Measurements from ENCODE around the gene ERC1. TPM values are rescaled to one million over a fixed set of nuclear protein-coding genes. Genes with fewer than 3 reads are reported as not detected.

Gene ERC1
- total and polyA plus RNA-seq, 2 of the 4 experiments (the other 2 are of a cell fraction): 11.6 to 25.6 TPM

DNA sequence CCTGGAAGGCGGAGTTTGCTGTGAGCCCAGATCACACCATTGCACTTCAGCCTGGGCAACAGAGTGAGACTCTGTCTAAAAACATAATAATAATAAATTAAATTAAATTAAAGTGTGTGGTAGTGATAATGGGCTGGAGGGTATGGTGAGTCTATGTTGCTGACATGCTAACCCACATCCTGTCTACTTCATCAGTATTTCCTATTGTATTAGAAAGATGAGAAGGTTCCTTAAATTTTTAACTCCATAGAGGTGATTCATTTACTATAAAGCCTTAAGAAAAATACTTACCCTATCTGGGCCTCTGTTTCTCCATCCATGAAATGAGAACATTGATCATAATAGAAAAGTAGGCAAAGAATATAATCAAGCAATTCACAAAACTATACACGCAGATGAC, 322.9 kb downstream of the ERC1 start:
- Histone ChIP-seq H3K9me1 (ENCODE audit: insufficient read depth, low read length) (no peaks in the 10 kb centered on the region), H3K14ac (replicated peaks; ENCODE audit: low read depth, low read length) (no peak overlapping the region), H3K4me1 (ENCODE audit: control insufficient read depth, insufficient read depth, low read length) (peaks cover 4% of the 10 kb centered on the region), H2AK5ac (ENCODE audit: low read depth, low read length) (no peak overlapping the region), H2AFZ (replicated peaks; ENCODE audit: low read length, poor library complexity) (no peak overlapping the region), H3K18ac (ENCODE audit: low read depth, low read length) (no peak overlapping the region), H2BK120ac (ENCODE audit: low read depth, low read length) (no peak overlapping the region), H3K27me3 (ENCODE audit: control insufficient read depth, insufficient read depth, low read length) (no peaks in the 10 kb centered on the region), H2BK15ac (ENCODE audit: low read depth, low read length) (no peak overlapping the region), H3K23ac (ENCODE audit: low read depth, low read length) (no peak overlapping the region), H3K4me3 (ENCODE audit: insufficient read depth, low read depth, low read length) (no peak overlapping the region), H2BK20ac (ENCODE audit: low read depth, low read length) (no peak overlapping the region), H4K20me1 (ENCODE audit: insufficient read depth, low read length) (no peaks in the 10 kb centered on the region), H3K9ac (ENCODE audit: low read depth, low read length) (no peak overlapping the region), H3K36me3 (ENCODE audit: control insufficient read depth, insufficient read depth, low read length) (0 out of 2 replicates have a peak, but pooled peaks cover 1% of the 10 kb centered on the region), H3K56ac (ENCODE audit: extremely low read depth, insufficient read depth, low read length) (no peak overlapping the region), H4K91ac (ENCODE audit: insufficient read depth, low read depth, low read length) (no peak overlapping the region), H3K27ac (ENCODE audit: insufficient read depth, low read length) (no peak overlapping the region), H3K9me3 (ENCODE audit: control insufficient read depth, insufficient read depth, low read length) (peaks cover 2% of the 10 kb centered on the region; the same call in 1 of the 2 replicates), H2AK9ac (replicated peaks; ENCODE audit: low read depth, low read length, poor library complexity) (no peak overlapping the region), H3K79me1 (ENCODE audit: low read depth in 1 of 2, low read length in 2 of 2) (peaks cover 0 to 6% of the 10 kb centered on the region in 2 experiments; a peak in 2 of 4 replicates), H4K5ac (ENCODE audit: low read depth, low read length) (no peak overlapping the region), H3K4ac (ENCODE audit: low read depth, low read length) (no peak overlapping the region), H2BK5ac (ENCODE audit: low read depth, low read length, poor library complexity, severe bottlenecking) (no peak overlapping the region), H4K8ac (ENCODE audit: low read depth in 2 of 2, low read length in 2 of 2) (no peak overlapping the region), H3K4me2 (ENCODE audit: low read depth, low read length) (no peak overlapping the region)
- DNase-seq: no peak
- TF ChIP-seq MXI1 (IDR thresholded peaks at IDR 0.05; ENCODE audit: borderline replicate concordance, low read depth, low read length): no peak
- TF ChIP-seq, protein P1, sequence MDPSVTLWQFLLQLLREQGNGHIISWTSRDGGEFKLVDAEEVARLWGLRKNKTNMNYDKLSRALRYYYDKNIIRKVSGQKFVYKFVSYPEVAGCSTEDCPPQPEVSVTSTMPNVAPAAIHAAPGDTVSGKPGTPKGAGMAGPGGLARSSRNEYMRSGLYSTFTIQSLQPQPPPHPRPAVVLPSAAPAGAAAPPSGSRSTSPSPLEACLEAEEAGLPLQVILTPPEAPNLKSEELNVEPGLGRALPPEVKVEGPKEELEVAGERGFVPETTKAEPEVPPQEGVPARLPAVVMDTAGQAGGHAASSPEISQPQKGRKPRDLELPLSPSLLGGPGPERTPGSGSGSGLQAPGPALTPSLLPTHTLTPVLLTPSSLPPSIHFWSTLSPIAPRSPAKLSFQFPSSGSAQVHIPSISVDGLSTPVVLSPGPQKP (IDR thresholded peaks at IDR 0.05; ENCODE audit: borderline replicate concordance, low read depth, low read length): no peak
- no peak for TF ChIP-seq RAD21 (IDR thresholded peaks at IDR 0.05; ENCODE audit: low read length)
- TF ChIP-seq BHLHE40 (IDR thresholded peaks at IDR 0.05; ENCODE audit: low read depth, low read length): no peak
- TF ChIP-seq CHD1 (IDR thresholded peaks at IDR 0.05; ENCODE audit: low read depth, low read length): no peak
- TF ChIP-seq FOS (IDR thresholded peaks at IDR 0.05; ENCODE audit: low read depth, low read length): no peak
- no peak for TF ChIP-seq SMC3 (IDR thresholded peaks at IDR 0.05; ENCODE audit: low read depth, low read length)
- TF ChIP-seq MAFK (IDR thresholded peaks at IDR 0.05; ENCODE audit: low read depth, low read length): no peak
- no peak for TF ChIP-seq RCOR1 (IDR thresholded peaks at IDR 0.05; ENCODE audit: insufficient replicate concordance, low read length)
- ATAC-seq (ENCODE audit: low read depth): no peak
- no TSS peak for BruUV-seq (replicated peaks)
- dilution Hi-C loops (cut with HindIII; ENCODE audit: low sequenced_read_pairs, unreplicated experiment) (no loop called here), intact Hi-C loops (cut with micrococcal nuclease) (no loop called here), in situ Hi-C loops (cut with MboI; ENCODE audit: low sequenced_read_pairs) (no loop called here)
- CTCF ChIA-PET: no interaction called here
- no CpG with 5 or more reads among the region's 2 CpGs for WGBS, 2 experiments (ENCODE audit: extremely low coverage in 2 of 2, insufficient read length in 1 of 2)
- POLR2A ChIA-PET (ENCODE audit: unreplicated experiment): no interaction called here
